ENCODE measurements around the gene LAMA3. TPM values are rescaled to one million over a fixed set of nuclear protein-coding genes. Genes with fewer than 3 reads are reported as not detected.

LAMA3 gene
- polyA plus RNA-seq, 1 of the 3 experiments (the other 2 are of a cell fraction), result 3.5 TPM

DNA sequence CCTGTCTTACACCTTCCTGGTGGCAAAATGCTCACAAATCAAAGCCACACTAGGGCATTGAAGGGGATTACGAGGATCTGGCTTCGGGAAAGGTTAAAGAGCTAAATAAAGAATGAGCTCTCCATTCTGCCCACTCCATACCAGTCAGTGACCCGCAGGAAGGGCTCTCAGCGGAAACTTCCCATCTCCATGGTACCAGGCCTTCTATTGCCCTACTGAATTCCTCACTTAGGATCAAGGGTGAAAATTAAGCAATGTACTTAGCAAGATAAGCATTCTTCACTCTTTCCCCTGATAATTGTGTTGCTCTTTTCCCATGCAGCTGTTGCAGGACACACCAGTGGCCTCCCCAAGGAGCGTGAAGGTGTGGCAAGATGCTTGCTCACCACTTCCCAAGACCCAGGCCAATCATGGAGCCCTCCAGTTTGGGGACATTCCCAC is 249.7 kb downstream of the LAMA3 start:
- no peak overlapping the region for H3K27ac ChIP-seq (ENCODE audit: low read depth in 2 of 2, low read length in 1 of 2)
- H3K36me3 ChIP-seq (replicated peaks in 1 of 2; ENCODE audit: control insufficient read depth in 1 of 2, insufficient read depth in 2 of 2, low read length in 1 of 2), result no peaks in the 10 kb centered on the region
- no peaks in the 10 kb centered on the region for H3K79me2 ChIP-seq (ENCODE audit: insufficient read depth)
- H4K20me1 ChIP-seq (ENCODE audit: insufficient read depth), result no peaks in the 10 kb centered on the region
- no peaks in the 10 kb centered on the region for H3K9me3 ChIP-seq
- no peak overlapping the region for H2AFZ ChIP-seq (ENCODE audit: low read depth)
- DNase-seq, result no peak
- no peak overlapping the region for H3K4me2 ChIP-seq
- no peaks in the 10 kb centered on the region for H3F3A ChIP-seq (replicated peaks; ENCODE audit: insufficient read depth)
- peaks cover 13 to 21% of the 10 kb centered on the region in 2 experiments; a peak in 3 of 4 replicates for H3K4me1 ChIP-seq (ENCODE audit: control insufficient read depth in 1 of 2, insufficient read depth in 2 of 2, low read depth in 1 of 2, low read length in 1 of 2)
- 86% methylated on average over 5 of the region's 5 CpGs for WGBS (ENCODE audit: low lambda C conversion rate)
- H3K27me3 ChIP-seq (ENCODE audit: insufficient read depth), result no peaks in the 10 kb centered on the region
- TF ChIP-seq RFX5 (IDR thresholded peaks at IDR 0.05; ENCODE audit: low read length), result no peak
- no peak for TF ChIP-seq TAF1 (IDR thresholded peaks at IDR 0.05; ENCODE audit: borderline replicate concordance, low read depth, low read length)
- no peak for TF ChIP-seq YY1 (IDR thresholded peaks at IDR 0.05; ENCODE audit: low read depth)
- TF ChIP-seq CHD2 (IDR thresholded peaks at IDR 0.05; ENCODE audit: low read length, partially characterized antibody), result no peak
- TF ChIP-seq USF2 (IDR thresholded peaks at IDR 0.05; ENCODE audit: borderline replicate concordance, low read depth, low read length), result no peak
- no peak for TF ChIP-seq MXI1 (IDR thresholded peaks at IDR 0.05; ENCODE audit: low read depth, low read length)
- no peak for TF ChIP-seq MEF2A (IDR thresholded peaks at IDR 0.05; ENCODE audit: borderline replicate concordance, low read depth)
- H3K9me2 ChIP-seq, result no peaks in the 10 kb centered on the region
- POLR2A ChIA-PET, result no interaction called here
- no peak overlapping the region for H3K4me3 ChIP-seq (ENCODE audit: low read depth in 2 of 2, low read length in 1 of 2)
- CTCF ChIA-PET, result interaction anchor here (0.8 to 3.3 kb wide), 5 partner anchors 10 to 27 kb away, joined by 3 to 23 read pairs (median 3); no protein-coding TSS in a partner anchor
- no peak overlapping the region for H3K9ac ChIP-seq

DNA sequence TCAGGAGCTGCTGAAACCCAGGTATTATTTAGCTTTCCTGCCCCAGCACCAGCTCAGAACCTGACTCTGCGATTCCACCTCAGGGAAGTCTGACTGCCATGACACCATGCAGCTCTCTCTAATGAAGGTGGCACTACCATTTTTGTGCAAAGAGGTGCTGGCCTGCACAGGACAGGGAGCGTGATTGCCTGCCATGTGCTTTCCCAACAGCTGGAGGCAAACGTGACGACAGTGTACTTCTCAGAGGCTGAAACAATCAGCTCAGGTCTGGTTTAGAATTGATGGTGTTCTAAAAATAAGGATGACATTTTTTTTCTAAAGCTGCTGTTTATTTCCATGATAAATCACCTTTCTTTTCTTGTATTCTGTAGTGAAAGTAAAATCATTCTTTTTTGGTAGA is 250.1 kb downstream of the LAMA3 start:
- Histone ChIP-seq H3K9me3 (no peaks in the 10 kb centered on the region), H3K9me2 (no peaks in the 10 kb centered on the region), H3K4me2 (no peak overlapping the region), H3K4me1 (ENCODE audit: control insufficient read depth in 1 of 2, insufficient read depth in 2 of 2, low read depth in 1 of 2, low read length in 1 of 2) (peaks cover 8 to 23% of the 10 kb centered on the region in 2 experiments; a peak in 2 of 4 replicates), H3K9ac (no peak overlapping the region), H3K27me3 (ENCODE audit: insufficient read depth) (no peaks in the 10 kb centered on the region), H3K4me3 (ENCODE audit: low read depth in 2 of 2, low read length in 1 of 2) (no peak overlapping the region), H3K79me2 (ENCODE audit: insufficient read depth) (no peaks in the 10 kb centered on the region), H3K36me3 (replicated peaks in 1 of 2; ENCODE audit: control insufficient read depth in 1 of 2, insufficient read depth in 2 of 2, low read length in 1 of 2) (no peaks in the 10 kb centered on the region), H3K27ac (ENCODE audit: low read depth in 2 of 2, low read length in 1 of 2) (no peak overlapping the region), H4K20me1 (ENCODE audit: insufficient read depth) (no peaks in the 10 kb centered on the region), H3F3A (replicated peaks; ENCODE audit: insufficient read depth) (no peaks in the 10 kb centered on the region), H2AFZ (ENCODE audit: low read depth) (no peak overlapping the region)
- WGBS (ENCODE audit: low lambda C conversion rate), result 100% methylated on average over 4 of the region's 4 CpGs
- no peak for DNase-seq
- TF ChIP-seq SIN3A (IDR thresholded peaks at IDR 0.05; ENCODE audit: borderline replicate concordance, low read depth, low read length) (no peak), YY1 (IDR thresholded peaks at IDR 0.05; ENCODE audit: low read depth) (no peak), RAD21 (IDR thresholded peaks at IDR 0.05; ENCODE audit: low read length) (no peak), NRF1 (IDR thresholded peaks at IDR 0.05; ENCODE audit: low read depth, low read length) (no peak), POLR2AphosphoS5 (IDR thresholded peaks at IDR 0.05; ENCODE audit: low read depth, low read length) (no peak), REST (IDR thresholded peaks at IDR 0.05; ENCODE audit: low read depth, low read length) (no peak), NFIC (IDR thresholded peaks at IDR 0.05; ENCODE audit: borderline replicate concordance) (no peak), SMC3 (IDR thresholded peaks at IDR 0.05; ENCODE audit: low read depth, low read length) (no peak), IRF3 (IDR thresholded peaks at IDR 0.05; ENCODE audit: low read depth, low read length) (no peak), MEF2A (IDR thresholded peaks at IDR 0.05; ENCODE audit: borderline replicate concordance, low read depth) (no peak), TAF1 (IDR thresholded peaks at IDR 0.05; ENCODE audit: borderline replicate concordance, low read depth, low read length) (no peak), GATA2 (CRISPR knock-in tag; IDR thresholded peaks at IDR 0.05) (no peak), FOXM1 (IDR thresholded peaks at IDR 0.05; ENCODE audit: low read depth) (no peak), ELF1 (IDR thresholded peaks at IDR 0.05) (no peak), TCF12 (IDR thresholded peaks at IDR 0.05) (no peak), MXI1 (IDR thresholded peaks at IDR 0.05; ENCODE audit: low read depth, low read length) (no peak), JUND (IDR thresholded peaks at IDR 0.05) (no peak), RXRA (IDR thresholded peaks at IDR 0.05; ENCODE audit: borderline replicate concordance, low read depth) (no peak)
- TF ChIP-seq, protein P1, sequence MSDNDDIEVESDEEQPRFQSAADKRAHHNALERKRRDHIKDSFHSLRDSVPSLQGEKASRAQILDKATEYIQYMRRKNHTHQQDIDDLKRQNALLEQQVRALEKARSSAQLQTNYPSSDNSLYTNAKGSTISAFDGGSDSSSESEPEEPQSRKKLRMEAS (IDR thresholded peaks at IDR 0.05; ENCODE audit: low read depth), result no peak
- TF ChIP-seq, protein P2, sequence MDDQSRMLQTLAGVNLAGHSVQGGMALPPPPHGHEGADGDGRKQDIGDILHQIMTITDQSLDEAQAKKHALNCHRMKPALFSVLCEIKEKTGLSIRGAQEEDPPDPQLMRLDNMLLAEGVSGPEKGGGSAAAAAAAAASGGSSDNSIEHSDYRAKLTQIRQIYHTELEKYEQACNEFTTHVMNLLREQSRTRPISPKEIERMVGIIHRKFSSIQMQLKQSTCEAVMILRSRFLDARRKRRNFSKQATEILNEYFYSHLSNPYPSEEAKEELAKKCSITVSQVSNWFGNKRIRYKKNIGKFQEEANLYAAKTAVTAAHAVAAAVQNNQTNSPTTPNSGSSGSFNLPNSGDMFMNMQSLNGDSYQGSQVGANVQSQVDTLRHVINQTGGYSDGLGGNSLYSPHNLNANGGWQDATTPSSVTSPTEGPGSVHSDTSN (IDR thresholded peaks at IDR 0.05), result no peak
- POLR2A ChIA-PET, result no interaction called here
- CTCF ChIA-PET, result interaction anchor here (0.8 to 3.3 kb wide), 6 partner anchors 10 to 43 kb away, joined by 3 to 23 read pairs (median 3); no protein-coding TSS in a partner anchor

Data from SK-N-SH (cell line).